SK-N-SH (cell line): ENCODE data around the gene CDHR2. TPM values are rescaled to one million over a fixed set of nuclear protein-coding genes. Genes with fewer than 3 reads are reported as not detected.

ENCODE experiments used
- CTCF ChIA-PET: fragments of 300-600, 350-600 bp; formaldehyde crosslinking; extraction: SDS; loops from one replicate; lab custom pipeline; 2021; lab: Yijun Ruan, JAX
- POLR2A ChIA-PET: fragments of 350-600 bp; sonication (Branson Sonifier 250); formaldehyde crosslinking; extraction: SDS; loops from one replicate; lab custom pipeline; 2020; ENCODE audit warnings: antibody characterized with exemption, inconsistent platforms; lab: Yijun Ruan, JAX
- DNase-seq: peaks from one replicate; pipeline ENCODE4 v3.0.0; 2012
- H2AFZ ChIP-seq: fragments of 200-600 bp; sonication (generic); 2 replicates; pipeline ENCODE4 v1.8.1; 2016; ENCODE audit warnings: antibody characterized with exemption, mild to moderate bottlenecking, low read depth
- H3F3A ChIP-seq: fragments of 200-600 bp; sonication (generic); replicated peaks from 2 replicates; pipeline ENCODE3; 2016; ENCODE audit warnings: antibody characterized with exemption, mild to moderate bottlenecking; ENCODE audit not compliant: insufficient read depth
- H3K27ac ChIP-seq, 2 experiments: fragments of 200-500 bp in 1 of 2; fragments of 200-600 bp in 1 of 2; sonication (Bioruptor generic) in 1 of 2; sonication (generic), shearing (Covaris generic) in 1 of 2; 2 replicates each; pipeline versions ENCODE4 v1.5.1 to v1.6.1; 2014 to 2016; ENCODE audit warnings: low read depth in 2 of 2, inconsistent platforms in 1 of 2, low read length in 1 of 2, mild to moderate bottlenecking in 1 of 2, mixed read lengths in 1 of 2
- H3K27me3 ChIP-seq: fragments of 200-600 bp; sonication (generic), shearing (Covaris generic); 2 replicates; pipeline ENCODE4 v1.6.1; 2016; ENCODE audit warnings: mixed run types; ENCODE audit not compliant: insufficient read depth
- H3K36me3 ChIP-seq, 2 experiments: fragments of 200-500 bp in 1 of 2; fragments of 200-600 bp in 1 of 2; sonication (Bioruptor generic) in 1 of 2; sonication (generic) in 1 of 2; replicated peaks in 1 of 2; 2 replicates each; pipeline versions ENCODE3 to v1.5.1; 2014 to 2016; ENCODE audit warnings: low read length in 1 of 2, mild to moderate bottlenecking in 1 of 2; ENCODE audit not compliant: insufficient read depth in 2 of 2, control insufficient read depth in 1 of 2
- H3K4me1 ChIP-seq, 2 experiments: fragments of 200-500 bp in 1 of 2; fragments of 200-600 bp in 1 of 2; sonication (Bioruptor generic) in 1 of 2; sonication (generic), shearing (Covaris generic) in 1 of 2; 2 replicates each; pipeline versions ENCODE4 v1.5.1 to v1.6.1; 2014 to 2016; ENCODE audit warnings: low read depth in 1 of 2, low read length in 1 of 2, mixed run types in 1 of 2; ENCODE audit not compliant: insufficient read depth in 2 of 2, control insufficient read depth in 1 of 2
- H3K4me2 ChIP-seq: fragments of 200-600 bp; sonication (generic), shearing (Covaris generic); 2 replicates; pipeline ENCODE4 v1.6.1; 2017; ENCODE audit warnings: mixed run types
- H3K4me3 ChIP-seq, 2 experiments: fragments of 200-500 bp in 1 of 2; fragments of 200-600 bp in 1 of 2; sonication (Bioruptor generic) in 1 of 2; sonication (generic), shearing (Covaris generic) in 1 of 2; 2 replicates each; pipeline versions ENCODE4 v1.5.1 to v1.8.1; 2014 to 2016; ENCODE audit warnings: low read depth in 2 of 2, inconsistent platforms in 1 of 2, low read length in 1 of 2, mild to moderate bottlenecking in 1 of 2, mixed read lengths in 1 of 2, moderate library complexity in 1 of 2
- H3K79me2 ChIP-seq: fragments of 200-600 bp; sonication (generic); 2 replicates; pipeline ENCODE4 v1.8.1; 2017; ENCODE audit warnings: mild to moderate bottlenecking; ENCODE audit not compliant: insufficient read depth
- H3K9ac ChIP-seq: fragments of 200-600 bp; sonication (generic); 2 replicates; pipeline ENCODE4 v1.6.1; 2017; ENCODE audit warnings: mixed run types
- H3K9me2 ChIP-seq: fragments of 200-600 bp; sonication (generic); 2 replicates; pipeline ENCODE4 v1.6.1; 2017; ENCODE audit warnings: mixed run types
- H3K9me3 ChIP-seq: fragments of 200-600 bp; sonication (generic); 2 replicates; pipeline ENCODE4 v1.6.1; 2017; ENCODE audit warnings: mixed run types, mild to moderate bottlenecking, moderate library complexity
- H4K20me1 ChIP-seq: fragments of 200-600 bp; sonication (generic); 2 replicates; pipeline ENCODE4 v1.6.1; 2017; ENCODE audit warnings: mild to moderate bottlenecking, mixed run types; ENCODE audit not compliant: insufficient read depth
- CHD2 ChIP-seq: fragments of 150-350 bp; IDR thresholded peaks from 2 replicates; pipeline ENCODE4 v1.6.1; 2018; ENCODE audit warnings: low read length; ENCODE audit not compliant: partially characterized antibody
- ELF1 ChIP-seq: IDR thresholded peaks from 2 replicates; pipeline ENCODE4 v1.4.0; 2012
- EP300 ChIP-seq, 2 experiments: IDR thresholded peaks; 2 replicates each; pipeline versions ENCODE4 v1.4.0 to v1.6.1; 2012; ENCODE audit warnings: borderline replicate concordance in 1 of 2, low read depth in 1 of 2, low read length in 1 of 2
- FOSL2 ChIP-seq: IDR thresholded peaks from 2 replicates; pipeline ENCODE4 v1.4.0; 2012; ENCODE audit warnings: low read depth, mild to moderate bottlenecking, moderate library complexity, borderline replicate concordance
- FOXJ3 ChIP-seq: sonication (generic); formaldehyde crosslinking; IDR thresholded peaks from 2 replicates; pipeline ENCODE4 v1.5.1; 2020; ENCODE audit warnings: mild to moderate bottlenecking, missing genetic modification reagents
- FOXM1 ChIP-seq: IDR thresholded peaks from 2 replicates; pipeline ENCODE4 v1.4.0; 2012; ENCODE audit warnings: low read depth, mild to moderate bottlenecking
- JUND ChIP-seq: IDR thresholded peaks from 2 replicates; pipeline ENCODE4 v1.4.0; 2012
- MEF2A ChIP-seq: IDR thresholded peaks from 2 replicates; pipeline ENCODE4 v1.4.0; 2012; ENCODE audit warnings: low read depth, borderline replicate concordance
- NFIC ChIP-seq: IDR thresholded peaks from 2 replicates; pipeline ENCODE4 v1.4.0; 2012; ENCODE audit warnings: borderline replicate concordance
- RAD21 ChIP-seq: IDR thresholded peaks from 2 replicates; pipeline ENCODE4 v1.6.1; 2012; ENCODE audit warnings: mild to moderate bottlenecking, low read length
- RXRA ChIP-seq: IDR thresholded peaks from 2 replicates; pipeline ENCODE4 v1.4.0; 2012; ENCODE audit warnings: low read depth, mild to moderate bottlenecking, borderline replicate concordance
- SIN3A ChIP-seq: IDR thresholded peaks from 2 replicates; pipeline ENCODE4 v1.6.1; 2012; ENCODE audit warnings: low read depth, mild to moderate bottlenecking, low read length, moderate library complexity, borderline replicate concordance
- SMC3 ChIP-seq: IDR thresholded peaks from 2 replicates; pipeline ENCODE4 v1.6.1; 2012; ENCODE audit warnings: low read depth, low read length, improper control_type of control experiment
- TEAD4 ChIP-seq: IDR thresholded peaks from 2 replicates; pipeline ENCODE4 v1.4.0; 2012; ENCODE audit warnings: mild to moderate bottlenecking, borderline replicate concordance; ENCODE audit not compliant: insufficient read depth
- WGBS: methylation state at CpG from one replicate; pipeline ENCODE4 v1.1.6; 2017; ENCODE audit warnings: low lambda C conversion rate; 5-methylcytosine and 5-hydroxymethylcytosine counted together
- polyA plus RNA-seq, 3 experiments: library from polyadenylated mRNA; depleted of rRNA; stranded (reverse); fragments of >200 nt; gene quantifications; 2 replicates each; pipeline ENCODE4 v1.2.3, GENCODE V29; 2012
- TF ChIP-seq, protein P1 (sequence below): IDR thresholded peaks from 2 replicates; pipeline ENCODE4; 2012
- TF ChIP-seq, protein P2 (sequence below): fragments of 150-350 bp; IDR thresholded peaks from 2 replicates; pipeline ENCODE4 v1.6.1; 2017; ENCODE audit warnings: antibody characterized with exemption, low read length, low read depth, borderline replicate concordance
- TF ChIP-seq, protein P3 (sequence below): IDR thresholded peaks from 2 replicates; pipeline ENCODE4 v1.4.0; 2012; ENCODE audit warnings: low read depth, borderline replicate concordance
- TF ChIP-seq, protein P4 (sequence below): IDR thresholded peaks from 2 replicates; pipeline ENCODE4 v1.6.1; 2012; ENCODE audit warnings: mild to moderate bottlenecking, low read depth, low read length, moderate library complexity
- TF ChIP-seq, protein P5 (sequence below): fragments of 200-600 bp; sonication (generic); IDR thresholded peaks from 2 replicates; pipeline ENCODE4 v1.6.1; 2017; ENCODE audit warnings: antibody characterized with exemption, mild to moderate bottlenecking, moderate library complexity

The CDHR2 gene
- polyA plus RNA-seq, 1 of the 3 experiments (the other 2 are of a cell fraction) = not detected

DNA sequence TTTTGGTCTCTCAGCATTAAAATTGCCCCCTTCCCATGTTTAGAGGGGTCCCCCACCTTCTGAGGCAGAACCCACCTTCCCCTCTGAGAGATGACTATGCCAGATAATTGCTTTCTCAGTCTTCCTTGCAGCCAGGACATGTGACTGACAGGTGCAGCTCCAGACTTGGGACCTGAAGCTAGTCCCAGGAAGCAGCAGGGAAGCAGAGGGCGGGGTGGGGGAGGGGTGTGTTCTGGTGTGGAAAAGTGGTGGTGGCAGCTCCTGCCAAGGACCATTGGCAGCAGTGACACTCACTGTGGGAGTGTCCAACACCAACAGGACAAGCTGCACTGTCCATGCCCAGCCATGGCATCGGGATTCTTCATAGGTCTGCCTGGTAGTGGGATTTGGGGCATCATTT, 83.6 kb downstream of the CDHR2 start:
- 55% methylated on average over 2 of the region's 2 CpGs for WGBS
- TF ChIP-seq, protein P1, sequence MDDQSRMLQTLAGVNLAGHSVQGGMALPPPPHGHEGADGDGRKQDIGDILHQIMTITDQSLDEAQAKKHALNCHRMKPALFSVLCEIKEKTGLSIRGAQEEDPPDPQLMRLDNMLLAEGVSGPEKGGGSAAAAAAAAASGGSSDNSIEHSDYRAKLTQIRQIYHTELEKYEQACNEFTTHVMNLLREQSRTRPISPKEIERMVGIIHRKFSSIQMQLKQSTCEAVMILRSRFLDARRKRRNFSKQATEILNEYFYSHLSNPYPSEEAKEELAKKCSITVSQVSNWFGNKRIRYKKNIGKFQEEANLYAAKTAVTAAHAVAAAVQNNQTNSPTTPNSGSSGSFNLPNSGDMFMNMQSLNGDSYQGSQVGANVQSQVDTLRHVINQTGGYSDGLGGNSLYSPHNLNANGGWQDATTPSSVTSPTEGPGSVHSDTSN = no peak
- no peak for TF ChIP-seq JUND
- TF ChIP-seq FOXM1 = no peak
- TF ChIP-seq NFIC = no peak
- no peak for TF ChIP-seq RAD21
- TF ChIP-seq ELF1 = no peak
- TF ChIP-seq FOXJ3 = no peak
- TF ChIP-seq, protein P2, sequence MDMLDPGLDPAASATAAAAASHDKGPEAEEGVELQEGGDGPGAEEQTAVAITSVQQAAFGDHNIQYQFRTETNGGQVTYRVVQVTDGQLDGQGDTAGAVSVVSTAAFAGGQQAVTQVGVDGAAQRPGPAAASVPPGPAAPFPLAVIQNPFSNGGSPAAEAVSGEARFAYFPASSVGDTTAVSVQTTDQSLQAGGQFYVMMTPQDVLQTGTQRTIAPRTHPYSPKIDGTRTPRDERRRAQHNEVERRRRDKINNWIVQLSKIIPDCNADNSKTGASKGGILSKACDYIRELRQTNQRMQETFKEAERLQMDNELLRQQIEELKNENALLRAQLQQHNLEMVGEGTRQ = no peak
- TF ChIP-seq, protein P3, sequence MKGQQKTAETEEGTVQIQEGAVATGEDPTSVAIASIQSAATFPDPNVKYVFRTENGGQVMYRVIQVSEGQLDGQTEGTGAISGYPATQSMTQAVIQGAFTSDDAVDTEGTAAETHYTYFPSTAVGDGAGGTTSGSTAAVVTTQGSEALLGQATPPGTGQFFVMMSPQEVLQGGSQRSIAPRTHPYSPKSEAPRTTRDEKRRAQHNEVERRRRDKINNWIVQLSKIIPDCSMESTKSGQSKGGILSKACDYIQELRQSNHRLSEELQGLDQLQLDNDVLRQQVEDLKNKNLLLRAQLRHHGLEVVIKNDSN = no peak
- no peak for TF ChIP-seq TEAD4
- TF ChIP-seq SIN3A = no peak
- no peak for TF ChIP-seq MEF2A
- no peak for TF ChIP-seq CHD2
- TF ChIP-seq EP300 (IDR thresholded peaks at IDR 0.05; ENCODE audit: borderline replicate concordance in 1 of 2, low read depth in 1 of 2, low read length in 1 of 2) = no peak
- no peak for TF ChIP-seq FOSL2
- no peaks in the 10 kb centered on the region for H3K36me3 ChIP-seq
- H3K9me2 ChIP-seq = no peaks in the 10 kb centered on the region
- H4K20me1 ChIP-seq = no peaks in the 10 kb centered on the region
- no peak overlapping the region for H3K27ac ChIP-seq
- POLR2A ChIA-PET = no interaction called here
- CTCF ChIA-PET = interaction anchor here (0.9 kb wide), 1 partner anchor 58 kb away, joined by 3 read pairs; no protein-coding TSS in a partner anchor
- no peak overlapping the region for H3K4me2 ChIP-seq
- H3K27me3 ChIP-seq = peaks cover 45% of the 10 kb centered on the region; the same call in 1 of the 2 replicates
- no peak overlapping the region for H3K4me3 ChIP-seq
- DNase-seq = no peak
- H3K9me3 ChIP-seq = no peaks in the 10 kb centered on the region
- H3K9ac ChIP-seq = no peak overlapping the region
- H3K79me2 ChIP-seq = no peaks in the 10 kb centered on the region
- H3K4me1 ChIP-seq = peaks cover 0 to 9% of the 10 kb centered on the region in 2 experiments; a peak in 1 of 4 replicates
- no peak overlapping the region for H2AFZ ChIP-seq
- H3F3A ChIP-seq = no peaks in the 10 kb centered on the region

DNA sequence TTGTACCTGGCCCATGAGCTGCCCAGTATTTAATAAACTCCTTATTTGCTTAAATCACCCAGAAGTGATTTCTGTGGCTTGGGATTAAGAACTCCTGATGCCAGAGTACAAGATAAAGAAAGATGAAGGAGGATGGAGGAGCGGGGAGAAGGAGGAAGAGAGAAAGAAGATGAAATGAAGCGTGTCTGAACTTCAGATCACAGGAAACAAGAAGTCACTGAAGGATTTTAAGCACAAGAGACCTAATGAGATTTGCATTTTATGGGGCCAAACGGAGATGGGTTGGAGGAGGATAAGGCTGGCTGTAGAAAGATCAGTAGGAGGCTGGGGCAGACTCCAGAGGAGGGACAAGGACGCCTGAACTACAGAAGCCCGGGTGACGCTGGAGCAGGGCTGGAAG, 84.5 kb downstream of the CDHR2 start:
- Histone ChIP-seq H2AFZ (no peak overlapping the region), H3K27ac (no peak overlapping the region), H3K9ac (no peak overlapping the region), H3K4me2 (no peak overlapping the region), H4K20me1 (no peaks in the 10 kb centered on the region), H3K36me3 (no peaks in the 10 kb centered on the region), H3K4me3 (no peak overlapping the region), H3F3A (no peaks in the 10 kb centered on the region), H3K27me3 (peaks cover 45% of the 10 kb centered on the region; the same call in 1 of the 2 replicates), H3K79me2 (no peaks in the 10 kb centered on the region), H3K9me2 (no peaks in the 10 kb centered on the region), H3K4me1 (peaks cover 0 to 9% of the 10 kb centered on the region in 2 experiments; a peak in 1 of 4 replicates), H3K9me3 (no peaks in the 10 kb centered on the region)
- DNase-seq = no peak
- TF ChIP-seq ELF1 (no peak), SMC3 (no peak), RXRA (no peak)
- TF ChIP-seq, protein P4, sequence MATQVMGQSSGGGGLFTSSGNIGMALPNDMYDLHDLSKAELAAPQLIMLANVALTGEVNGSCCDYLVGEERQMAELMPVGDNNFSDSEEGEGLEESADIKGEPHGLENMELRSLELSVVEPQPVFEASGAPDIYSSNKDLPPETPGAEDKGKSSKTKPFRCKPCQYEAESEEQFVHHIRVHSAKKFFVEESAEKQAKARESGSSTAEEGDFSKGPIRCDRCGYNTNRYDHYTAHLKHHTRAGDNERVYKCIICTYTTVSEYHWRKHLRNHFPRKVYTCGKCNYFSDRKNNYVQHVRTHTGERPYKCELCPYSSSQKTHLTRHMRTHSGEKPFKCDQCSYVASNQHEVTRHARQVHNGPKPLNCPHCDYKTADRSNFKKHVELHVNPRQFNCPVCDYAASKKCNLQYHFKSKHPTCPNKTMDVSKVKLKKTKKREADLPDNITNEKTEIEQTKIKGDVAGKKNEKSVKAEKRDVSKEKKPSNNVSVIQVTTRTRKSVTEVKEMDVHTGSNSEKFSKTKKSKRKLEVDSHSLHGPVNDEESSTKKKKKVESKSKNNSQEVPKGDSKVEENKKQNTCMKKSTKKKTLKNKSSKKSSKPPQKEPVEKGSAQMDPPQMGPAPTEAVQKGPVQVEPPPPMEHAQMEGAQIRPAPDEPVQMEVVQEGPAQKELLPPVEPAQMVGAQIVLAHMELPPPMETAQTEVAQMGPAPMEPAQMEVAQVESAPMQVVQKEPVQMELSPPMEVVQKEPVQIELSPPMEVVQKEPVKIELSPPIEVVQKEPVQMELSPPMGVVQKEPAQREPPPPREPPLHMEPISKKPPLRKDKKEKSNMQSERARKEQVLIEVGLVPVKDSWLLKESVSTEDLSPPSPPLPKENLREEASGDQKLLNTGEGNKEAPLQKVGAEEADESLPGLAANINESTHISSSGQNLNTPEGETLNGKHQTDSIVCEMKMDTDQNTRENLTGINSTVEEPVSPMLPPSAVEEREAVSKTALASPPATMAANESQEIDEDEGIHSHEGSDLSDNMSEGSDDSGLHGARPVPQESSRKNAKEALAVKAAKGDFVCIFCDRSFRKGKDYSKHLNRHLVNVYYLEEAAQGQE = no peak
- TF ChIP-seq, protein P5, sequence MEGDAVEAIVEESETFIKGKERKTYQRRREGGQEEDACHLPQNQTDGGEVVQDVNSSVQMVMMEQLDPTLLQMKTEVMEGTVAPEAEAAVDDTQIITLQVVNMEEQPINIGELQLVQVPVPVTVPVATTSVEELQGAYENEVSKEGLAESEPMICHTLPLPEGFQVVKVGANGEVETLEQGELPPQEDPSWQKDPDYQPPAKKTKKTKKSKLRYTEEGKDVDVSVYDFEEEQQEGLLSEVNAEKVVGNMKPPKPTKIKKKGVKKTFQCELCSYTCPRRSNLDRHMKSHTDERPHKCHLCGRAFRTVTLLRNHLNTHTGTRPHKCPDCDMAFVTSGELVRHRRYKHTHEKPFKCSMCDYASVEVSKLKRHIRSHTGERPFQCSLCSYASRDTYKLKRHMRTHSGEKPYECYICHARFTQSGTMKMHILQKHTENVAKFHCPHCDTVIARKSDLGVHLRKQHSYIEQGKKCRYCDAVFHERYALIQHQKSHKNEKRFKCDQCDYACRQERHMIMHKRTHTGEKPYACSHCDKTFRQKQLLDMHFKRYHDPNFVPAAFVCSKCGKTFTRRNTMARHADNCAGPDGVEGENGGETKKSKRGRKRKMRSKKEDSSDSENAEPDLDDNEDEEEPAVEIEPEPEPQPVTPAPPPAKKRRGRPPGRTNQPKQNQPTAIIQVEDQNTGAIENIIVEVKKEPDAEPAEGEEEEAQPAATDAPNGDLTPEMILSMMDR = no peak
- ChIA-PET POLR2A (no interaction called here), CTCF (interaction anchor here (0.9 to 2.6 kb wide), 2 partner anchors 14 to 59 kb away, joined by 3 to 7 read pairs; no protein-coding TSS in a partner anchor)
- WGBS = 28% methylated on average over 6 of the region's 6 CpGs
